GM12801 (cell line): ENCODE results near the gene GJD2.

Experiments used
- TF ChIP-seq, protein P1 (sequence below): IDR thresholded peaks from one replicate; pipeline ENCODE4 v1.5.1; 2011; ENCODE audit warnings: control low read depth; ENCODE audit not compliant: insufficient read length; ENCODE audit errors: extremely low read depth

The GJD2 gene

DNA sequence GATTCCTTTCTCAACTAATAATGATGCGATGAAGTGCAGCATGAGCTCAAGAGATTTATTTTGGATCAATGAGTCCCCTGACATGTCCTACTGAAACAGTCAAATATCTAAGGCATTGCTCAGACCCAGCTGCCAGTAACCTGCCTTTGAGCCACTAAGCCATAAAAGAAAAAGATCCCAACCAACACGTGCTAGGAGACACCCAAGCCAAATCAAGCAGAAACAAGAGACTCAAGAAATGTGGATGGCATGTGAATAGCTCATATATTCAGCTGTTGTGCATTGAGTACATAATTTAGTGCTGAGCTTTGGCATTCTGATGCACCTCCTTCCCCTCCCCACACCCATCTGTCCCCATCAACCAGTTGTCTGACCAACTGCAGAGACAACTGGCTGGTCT lies 29.2 kb downstream of the GJD2 start:
- TF ChIP-seq, protein P1, sequence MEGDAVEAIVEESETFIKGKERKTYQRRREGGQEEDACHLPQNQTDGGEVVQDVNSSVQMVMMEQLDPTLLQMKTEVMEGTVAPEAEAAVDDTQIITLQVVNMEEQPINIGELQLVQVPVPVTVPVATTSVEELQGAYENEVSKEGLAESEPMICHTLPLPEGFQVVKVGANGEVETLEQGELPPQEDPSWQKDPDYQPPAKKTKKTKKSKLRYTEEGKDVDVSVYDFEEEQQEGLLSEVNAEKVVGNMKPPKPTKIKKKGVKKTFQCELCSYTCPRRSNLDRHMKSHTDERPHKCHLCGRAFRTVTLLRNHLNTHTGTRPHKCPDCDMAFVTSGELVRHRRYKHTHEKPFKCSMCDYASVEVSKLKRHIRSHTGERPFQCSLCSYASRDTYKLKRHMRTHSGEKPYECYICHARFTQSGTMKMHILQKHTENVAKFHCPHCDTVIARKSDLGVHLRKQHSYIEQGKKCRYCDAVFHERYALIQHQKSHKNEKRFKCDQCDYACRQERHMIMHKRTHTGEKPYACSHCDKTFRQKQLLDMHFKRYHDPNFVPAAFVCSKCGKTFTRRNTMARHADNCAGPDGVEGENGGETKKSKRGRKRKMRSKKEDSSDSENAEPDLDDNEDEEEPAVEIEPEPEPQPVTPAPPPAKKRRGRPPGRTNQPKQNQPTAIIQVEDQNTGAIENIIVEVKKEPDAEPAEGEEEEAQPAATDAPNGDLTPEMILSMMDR: no peak

DNA sequence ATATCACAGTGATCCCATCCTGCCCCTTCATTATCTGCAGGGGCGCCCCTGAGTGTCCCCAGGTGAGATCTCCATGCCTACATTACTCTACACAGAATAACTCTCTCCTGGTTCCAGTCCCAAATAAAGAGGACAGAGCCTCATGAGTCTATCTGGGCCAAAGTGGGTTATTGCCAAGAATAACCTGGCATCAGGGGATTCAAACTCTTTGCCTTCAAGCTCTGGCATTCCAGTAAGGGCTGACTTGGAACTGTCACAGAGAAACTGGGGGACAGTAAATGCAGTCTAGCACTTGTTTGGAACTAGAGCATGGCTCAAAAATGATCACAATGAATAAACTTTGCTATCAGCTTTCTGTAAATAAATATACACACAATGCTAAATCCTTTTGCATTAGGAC lies 30.3 kb downstream of the GJD2 start:
- TF ChIP-seq, protein P1: no peak

- TF ChIP-seq, protein P1: no peak
Measured at GRCh38 chr15:34722439-34722836, 32.4 kb downstream of the GJD2 start.

DNA sequence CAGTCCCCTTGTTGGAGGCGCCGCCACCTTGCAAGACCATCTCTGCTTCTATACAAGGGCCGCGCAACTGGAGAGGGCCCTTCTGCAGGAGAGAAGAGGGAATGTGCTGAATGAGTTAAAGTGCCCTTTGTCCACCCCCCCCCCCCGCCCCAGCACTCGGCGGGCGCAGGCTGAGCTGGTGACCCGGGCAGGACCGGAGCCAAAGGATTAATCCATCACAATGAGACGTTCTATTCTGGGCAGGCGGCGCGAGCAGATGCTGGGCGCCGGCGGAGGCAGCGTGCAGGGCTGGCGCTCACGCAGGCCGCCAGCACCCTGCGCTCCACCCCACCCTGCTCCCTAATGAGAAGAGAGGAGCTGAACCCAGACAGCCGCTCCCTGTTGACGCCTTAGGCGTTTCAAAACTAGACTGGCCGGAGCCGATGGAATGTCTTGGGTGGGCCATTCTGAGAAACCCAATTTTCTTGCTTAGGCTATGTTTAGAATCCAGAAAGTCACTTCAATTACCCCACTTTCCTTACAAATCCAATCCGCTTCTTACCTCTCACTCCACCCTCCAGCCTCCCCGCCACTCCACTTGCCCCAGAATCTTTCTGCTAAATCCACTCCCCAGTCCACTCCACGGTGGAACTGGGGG lies 32.9 kb downstream of the GJD2 start:
- TF ChIP-seq, protein P1: no peak

DNA sequence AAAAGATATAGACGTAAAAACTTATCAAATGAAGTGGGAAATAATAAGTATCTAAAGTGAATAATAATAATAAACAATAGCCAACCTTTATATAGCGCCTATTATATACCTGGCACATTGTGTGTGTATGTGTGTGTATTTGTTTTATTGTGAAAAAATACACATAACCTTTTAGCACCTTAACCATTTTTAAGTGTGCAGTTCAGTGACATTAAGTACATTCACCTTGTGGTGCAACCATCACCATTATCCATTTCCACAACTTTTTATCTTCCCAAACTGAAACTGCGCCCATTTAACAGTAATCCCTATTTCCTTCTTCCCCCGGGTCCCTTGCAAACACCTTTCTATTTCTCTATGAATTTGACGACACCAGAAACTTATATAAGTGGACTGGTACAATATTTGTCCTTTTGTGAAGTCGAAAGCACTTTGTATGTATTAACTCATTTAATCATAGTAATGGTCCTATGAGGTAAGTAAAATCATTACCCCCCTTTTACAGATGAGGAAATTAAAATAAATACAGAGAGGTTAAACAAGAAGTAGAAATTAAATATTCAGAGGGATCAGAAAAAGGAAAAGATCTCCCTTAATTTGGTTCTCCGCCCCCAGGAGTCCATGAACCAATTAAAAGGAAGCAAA lies 33.5 kb downstream of the GJD2 start:
- TF ChIP-seq, protein P1: no peak

DNA sequence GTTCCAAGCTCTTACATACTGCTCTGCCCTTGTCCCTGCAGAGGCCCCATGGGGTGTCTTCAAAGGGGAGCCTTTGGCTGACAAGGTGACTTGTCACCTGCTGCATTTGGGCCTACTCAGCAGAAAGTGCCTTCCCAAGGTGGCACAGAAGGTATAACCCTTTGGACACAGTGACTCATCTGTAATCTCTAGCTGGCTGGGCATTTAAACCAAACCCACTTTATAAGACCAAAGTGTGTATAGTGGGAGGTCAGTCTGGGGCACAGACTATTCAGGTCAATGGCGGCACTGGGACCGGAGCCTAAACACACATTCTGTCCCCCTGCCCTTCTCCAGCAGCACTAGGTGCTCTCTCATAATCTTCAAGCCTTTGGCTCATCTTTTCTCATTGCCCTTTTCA lies 35.1 kb downstream of the GJD2 start:
- TF ChIP-seq, protein P1: no peak

DNA sequence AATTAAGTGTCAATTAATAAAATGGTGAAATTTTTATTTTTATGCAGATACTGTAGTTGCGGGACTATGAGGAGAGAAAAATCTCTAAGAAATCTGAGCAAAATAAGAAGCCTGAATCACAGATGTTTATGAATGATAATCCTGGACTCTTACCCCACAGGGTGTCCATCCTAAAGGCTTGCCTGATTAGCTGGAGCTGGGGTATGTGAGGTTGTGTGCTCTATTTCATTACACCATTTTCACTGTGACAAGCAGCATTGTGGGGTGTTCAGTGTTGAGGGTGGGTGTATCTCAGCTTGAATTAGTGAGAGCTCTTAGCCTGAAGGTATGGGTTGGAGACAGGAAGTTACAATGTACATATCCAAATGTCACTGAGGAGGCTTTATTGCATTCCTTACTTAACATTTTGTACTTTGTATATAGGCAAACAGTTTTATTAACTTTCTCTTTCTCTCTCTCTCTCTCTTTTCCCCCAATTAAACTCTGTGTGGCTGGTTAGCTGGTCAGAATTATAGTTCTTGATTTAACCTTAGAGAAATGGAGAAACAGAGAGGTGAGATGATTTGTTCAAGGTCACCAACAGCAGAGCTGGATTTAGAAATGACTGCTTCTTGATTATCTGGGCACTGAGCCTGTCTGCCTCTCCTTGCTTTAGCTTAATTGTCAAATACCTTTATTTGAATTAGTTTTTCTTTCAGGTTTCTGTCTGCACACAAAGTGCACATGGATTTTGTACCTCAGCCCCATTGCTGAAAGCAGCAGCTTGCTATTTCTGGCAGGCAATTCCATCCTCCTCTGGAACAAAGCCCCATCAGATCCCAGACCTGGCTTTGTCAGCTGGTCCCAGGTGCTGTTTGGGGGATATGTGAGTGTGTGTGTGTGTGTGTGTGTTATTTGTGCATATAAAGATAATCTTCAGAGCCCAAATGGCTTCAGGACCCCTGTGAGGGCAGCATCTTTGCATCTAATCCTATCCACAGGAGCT lies 35.8 kb downstream of the GJD2 start:
- TF ChIP-seq, protein P1: no peak
